Activated CD4-positive, CD25-positive, alpha-beta regulatory T cell treated with anti-CD3 and anti-CD28 coated beads, Interleukin-2, amount 50 U/mL, for 16 hours (primary cell): Measurements from ENCODE around the gene SUCLG2.

Source experiments
- DNase-seq: peaks from one replicate; pipeline ENCODE4 v3.0.0-alpha.2; 2020; ENCODE audit warnings: low read depth, low spot score

SUCLG2 gene

GRCh38 chr3:67460841-67461510, 193.4 kb downstream of the SUCLG2 start:
- DNase-seq, result no peak

- no peak for DNase-seq
Observed at GRCh38 chr3:67459796-67460195, 194.6 kb downstream of the SUCLG2 start.

GRCh38 chr3:67458896-67459530, 195.4 kb downstream of the SUCLG2 start:
- no peak for DNase-seq

- no peak for DNase-seq
Observed at GRCh38 chr3:67458408-67458807, 196.0 kb downstream of the SUCLG2 start.

GRCh38 chr3:67453628-67454027, 200.8 kb downstream of the SUCLG2 start:
- no peak for DNase-seq

- DNase-seq, result no peak
Observed at GRCh38 chr3:67450153-67450552, 204.3 kb downstream of the SUCLG2 start.

- DNase-seq, result no peak
Observed at GRCh38 chr3:67447393-67447792, 207.0 kb downstream of the SUCLG2 start.

GRCh38 chr3:67437789-67438188, 216.6 kb downstream of the SUCLG2 start:
- no peak for DNase-seq

- no peak for DNase-seq
Observed at GRCh38 chr3:67437090-67437489, 217.3 kb downstream of the SUCLG2 start.

GRCh38 chr3:67433109-67433508, 221.3 kb downstream of the SUCLG2 start:
- no peak for DNase-seq

- no peak for DNase-seq
Observed at GRCh38 chr3:67431887-67432286, 222.5 kb downstream of the SUCLG2 start.

- DNase-seq, result no peak
Observed at GRCh38 chr3:67423722-67424121, 230.7 kb downstream of the SUCLG2 start.

GRCh38 chr3:67421912-67422311, 232.5 kb downstream of the SUCLG2 start:
- DNase-seq, result no peak

GRCh38 chr3:67419779-67420178, 234.6 kb downstream of the SUCLG2 start:
- no peak for DNase-seq

GRCh38 chr3:67419218-67419529, 235.2 kb downstream of the SUCLG2 start:
- DNase-seq, result no peak

GRCh38 chr3:67418426-67419217, 235.8 kb downstream of the SUCLG2 start:
- no peak for DNase-seq

- no peak for DNase-seq
Observed at GRCh38 chr3:67416703-67417102, 237.7 kb downstream of the SUCLG2 start.

GRCh38 chr3:67415511-67415910, 238.9 kb downstream of the SUCLG2 start:
- no peak for DNase-seq

GRCh38 chr3:67414740-67415139, 239.7 kb downstream of the SUCLG2 start:
- DNase-seq, result no peak

- DNase-seq, result no peak
Observed at GRCh38 chr3:67405193-67405592, 249.2 kb downstream of the SUCLG2 start.

GRCh38 chr3:67402873-67403272, 251.5 kb downstream of the SUCLG2 start:
- no peak for DNase-seq

GRCh38 chr3:67401921-67402320, 252.5 kb downstream of the SUCLG2 start:
- no peak for DNase-seq

- no peak for DNase-seq
Observed at GRCh38 chr3:67400476-67400875, 253.9 kb downstream of the SUCLG2 start.
